GM12878 (cell line): ENCODE data around the gene ACOX1. TPM values are rescaled to one million over a fixed set of nuclear protein-coding genes. Genes with fewer than 3 reads are reported as not detected.

Source experiments
- ATAC-seq: fragments of 200-7000 bp; cut with Tn5 transposase; 3 replicates; pipeline ENCODE4 v1.9.1; 2020; ENCODE audit warnings: mild to moderate bottlenecking, moderate library complexity
- BruUV-seq: library from RNA; stranded (reverse); fragments of 400-500 nt; replicated peaks from 2 replicates; lab custom pipeline; 2021; lab: Mats Ljungman, UMichigan
- CTCF ChIA-PET: fragments of 300-600 bp; sonication (Branson Sonifier 250); formaldehyde crosslinking; extraction: SDS; loops from one replicate; lab custom pipeline; 2021; ENCODE audit warnings: inconsistent platforms; lab: Yijun Ruan, JAX
- POLR2A ChIA-PET: fragments of 350-600 bp; formaldehyde crosslinking; extraction: SDS; loops from one replicate; lab custom pipeline; 2021; ENCODE audit warnings: inconsistent platforms; lab: Charles Lee
- RAD21 ChIA-PET: fragments of 300-600 bp; sonication (Branson Sonifier 250); formaldehyde crosslinking; loops from one replicate; lab custom pipeline; 2023; ENCODE audit warnings: antibody characterized with exemption; ENCODE audit not compliant: unreplicated experiment; lab: Charles Lee
- SMC1A ChIA-PET: fragments of 300-600 bp; sonication (Branson Sonifier 250); formaldehyde crosslinking; loops from one replicate; lab custom pipeline; 2023; ENCODE audit not compliant: unreplicated experiment, uncharacterized antibody; lab: Charles Lee
- DNase-seq: peaks from one replicate; pipeline ENCODE4 v3.0.0-alpha.2; 2011; ENCODE audit warnings: low read depth, low spot score
- FAIRE-seq: peaks from 3 replicates; lab custom pipeline; 2011; peaks lifted over from hg19 to GRCh38; lab: Jason Lieb, UNC
- H2AFZ ChIP-seq: 2 replicates; pipeline ENCODE4 v1.6.0; 2011; ENCODE audit warnings: low read depth, low read length, control low read depth; ENCODE audit not compliant: control insufficient read depth
- H3K27ac ChIP-seq: 2 replicates; pipeline ENCODE4 v1.5.1; 2011; ENCODE audit warnings: control low read depth; ENCODE audit not compliant: control insufficient read depth, insufficient read depth
- H3K27me3 ChIP-seq, 2 experiments: replicated peaks in 1 of 2; 2 replicates each; pipeline versions ENCODE4 v1.6.0 to v1.6.1; 2011; ENCODE audit warnings: low read length in 1 of 2; ENCODE audit not compliant: control insufficient read depth in 2 of 2, insufficient read depth in 2 of 2
- H3K36me3 ChIP-seq, 2 experiments: 2 replicates each; pipeline ENCODE4 v1.5.1; 2011; ENCODE audit warnings: low read length in 1 of 2; ENCODE audit not compliant: control insufficient read depth in 2 of 2, insufficient read depth in 2 of 2
- H3K4me1 ChIP-seq: 2 replicates; pipeline ENCODE4 v1.6.1; 2011; ENCODE audit warnings: mild to moderate bottlenecking, low read length, moderate library complexity, mixed read lengths; ENCODE audit not compliant: control insufficient read depth, insufficient read depth
- H3K4me2 ChIP-seq: 2 replicates; pipeline ENCODE4 v1.6.0; 2011; ENCODE audit warnings: control low read depth; ENCODE audit not compliant: control insufficient read depth, insufficient read depth
- H3K4me3 ChIP-seq: fragments of 200-600 bp; sonication (generic); 2 replicates; pipeline ENCODE4 v1.5.1; 2016
- H3K79me2 ChIP-seq: 2 replicates; pipeline ENCODE4 v1.6.0; 2011; ENCODE audit warnings: low read length; ENCODE audit not compliant: control insufficient read depth, insufficient read depth
- H3K9ac ChIP-seq: 2 replicates; pipeline ENCODE4 v1.8.0; 2011; ENCODE audit warnings: low read length, control low read depth, mixed read lengths; ENCODE audit not compliant: control insufficient read depth, insufficient read depth
- H3K9me3 ChIP-seq: replicated peaks from 3 replicates; pipeline ENCODE4 v1.5.1; 2011; ENCODE audit warnings: mild to moderate bottlenecking, low read length; ENCODE audit not compliant: control insufficient read depth, insufficient read depth
- H4K20me1 ChIP-seq: 2 replicates; pipeline ENCODE4 v1.6.0; 2011; ENCODE audit not compliant: control insufficient read depth, insufficient read depth
- ASH2L ChIP-seq: fragments of 300-600, 200-600 bp; sonication (generic); IDR thresholded peaks from 2 replicates; pipeline ENCODE4 v1.6.1; 2017; ENCODE audit warnings: low read depth, mild to moderate bottlenecking, borderline replicate concordance
- CREM ChIP-seq: IDR thresholded peaks from 2 replicates; pipeline ENCODE4 v1.6.1; 2014; ENCODE audit warnings: antibody characterized with exemption, low read depth
- EGR1 ChIP-seq, 2 experiments: IDR thresholded peaks; 1 replicate in 1 of 2; 2 replicates in 1 of 2; pipeline ENCODE4 v1.6.1; 2011 to 2012; ENCODE audit warnings: low read depth in 2 of 2, low read length in 2 of 2, borderline replicate concordance in 1 of 2, mild to moderate bottlenecking in 1 of 2, moderate library complexity in 1 of 2
- MEF2A ChIP-seq: IDR thresholded peaks from 2 replicates; pipeline ENCODE4 v1.6.1; 2011; ENCODE audit warnings: low read depth, mild to moderate bottlenecking, low read length, moderate library complexity; ENCODE audit not compliant: insufficient read depth
- MLLT1 ChIP-seq: fragments of 450-650 bp; IDR thresholded peaks from 2 replicates; pipeline ENCODE4 v1.6.1; 2016; ENCODE audit warnings: mild to moderate bottlenecking
- MTA2 ChIP-seq: fragments of 450-650 bp; IDR thresholded peaks from 2 replicates; pipeline ENCODE4 v1.6.1; 2016; ENCODE audit warnings: low read depth, mild to moderate bottlenecking, moderate library complexity
- MTA3 ChIP-seq: IDR thresholded peaks from 2 replicates; pipeline ENCODE4 v1.6.1; 2012; ENCODE audit warnings: low read length, inconsistent platforms, borderline replicate concordance
- SIN3A ChIP-seq: IDR thresholded peaks from 2 replicates; pipeline ENCODE4 v1.6.1; 2012; ENCODE audit warnings: low read depth, low read length, improper control_type of control experiment
- SMARCA5 ChIP-seq: fragments of 450-650 bp; IDR thresholded peaks from 2 replicates; pipeline ENCODE4 v1.6.1; 2017; ENCODE audit warnings: mild to moderate bottlenecking
- SUPT20H ChIP-seq: IDR thresholded peaks from 2 replicates; pipeline ENCODE4 v1.6.1; 2011; ENCODE audit warnings: low read depth, mild to moderate bottlenecking, low read length, moderate library complexity, borderline replicate concordance; ENCODE audit not compliant: control insufficient read depth
- TAF1 ChIP-seq: IDR thresholded peaks from 2 replicates; pipeline ENCODE4 v1.6.1; 2011; ENCODE audit warnings: mild to moderate bottlenecking, low read depth, low read length, borderline replicate concordance
- ZBED1 ChIP-seq: IDR thresholded peaks from 2 replicates; pipeline ENCODE4 v1.6.1; 2016; ENCODE audit warnings: borderline replicate concordance
- WGBS: methylation state at CpG from one replicate; pipeline ENCODE4 v1.1.6; 2016; ENCODE audit warnings: low lambda C conversion rate; ENCODE audit not compliant: insufficient replicate concordance, insufficient coverage; ENCODE audit errors: missing lambda C conversion rate; 5-methylcytosine and 5-hydroxymethylcytosine counted together
- in situ Hi-C: fragments of 300-500 bp; cut with MboI; formaldehyde crosslinking; loops from 9 replicates; pipeline ENCODE4 v1.14.3; 2018; ENCODE audit warnings: mixed read lengths
- intact Hi-C: fragments of 100-400 bp; cut with micrococcal nuclease; formaldehyde crosslinking; loops from one replicate; pipeline ENCODE4 v1.14.2; 2022; ENCODE audit not compliant: unreplicated experiment
- polyA plus RNA-seq, 11 experiments: library from polyadenylated mRNA; depleted of rRNA in 4 of 11; unstranded in 6 of 11; stranded (reverse) in 5 of 11; fragments of >200 nt; fragmentation: Nextera tagmentation in 4 of 11; fragmentation: Illumina TruSeq in 1 of 11; extraction: Ambion mirVana in 4 of 11; extraction: Trizol in 1 of 11; gene quantifications; 1 replicate in 1 of 11; 2 replicates in 10 of 11; pipeline versions ENCODE4 v1.2.1 to v1.2.3, GENCODE V29; 2011 to 2016; ENCODE audit warnings: inconsistent platforms in 2 of 11, missing spikeins in 2 of 11, low read depth in 1 of 11
- total RNA-seq, 4 experiments: library from RNA; depleted of rRNA in 3 of 4; stranded (reverse); fragments of >200 nt in 3 of 4; fragmentation: Illumina TruSeq in 1 of 4; extraction: Trizol in 1 of 4; gene quantifications; 2 replicates each; pipeline versions ENCODE4 v1.2.1 to v1.2.3, GENCODE V29; 2013 to 2021

Gene ACOX1
- total and polyA plus RNA-seq, 10 of the 15 experiments (the other 5 are each of a cell fraction or from before 2014, with no cell fraction given) = 6.5 to 26.2 (median 21.6) TPM

- TF ChIP-seq TAF1 = no peak
- TF ChIP-seq MTA2 = no peak
- no peak for TF ChIP-seq SIN3A
- no peak for TF ChIP-seq MEF2A
- Histone ChIP-seq H4K20me1 (no peaks in the 10 kb centered on the region), H3K79me2 (no peaks in the 10 kb centered on the region), H3K27me3 (no peaks in the 10 kb centered on the region), H3K9me3 (no peaks in the 10 kb centered on the region), H3K27ac (no peak overlapping the region), H3K4me2 (no peak overlapping the region), H3K4me1 (no peaks in the 10 kb centered on the region), H3K36me3 (no peaks in the 10 kb centered on the region), H3K9ac (no peak overlapping the region), H3K4me3 (no peak overlapping the region), H2AFZ (no peak overlapping the region)
- ChIA-PET RAD21 (interaction anchor here (1.4 kb wide), 1 partner anchor 269 kb away, joined by 3 read pairs; no protein-coding TSS in a partner anchor), POLR2A (interaction anchor here (0.6 to 1.3 kb wide), 2 partner anchors 13 to 84 kb away, joined by 3 to 4 read pairs; no protein-coding TSS in a partner anchor), CTCF (interaction anchor here (0.6 to 12.8 kb wide), 10 partner anchors 9 to 448 kb away, joined by 3 to 128 read pairs (median 3); partner anchors contain the start of genes CDK3, EXOC7 and MRPL38), SMC1A (interaction anchor here (0.8 kb wide), 1 partner anchor 103 kb away, joined by 3 read pairs; no protein-coding TSS in a partner anchor)
- DNase-seq = no peak
- 47% methylated on average over 17 of the region's 21 CpGs for WGBS
- FAIRE-seq = no peak
- no TSS peak for BruUV-seq
- no peak for ATAC-seq
- in situ Hi-C loops (loop anchor here (5.0 kb wide), 2 partner anchors 103 to 282 kb away; no protein-coding TSS in a partner anchor), intact Hi-C loops (no loop called here)
Measured at GRCh38 chr17:76009969-76010661, 31.1 kb upstream of the ACOX1 start.

GRCh38 chr17:76009447-76009846 is 30.5 kb upstream of the ACOX1 start:
- TF ChIP-seq SIN3A = no peak
- TF ChIP-seq SMARCA5 = no peak
- TF ChIP-seq ZBED1 = no peak
- no peak for TF ChIP-seq ASH2L
- TF ChIP-seq EGR1 (IDR thresholded peaks at IDR 0.05; ENCODE audit: borderline replicate concordance in 1 of 2, low read depth in 2 of 2, low read length in 2 of 2) = no peak
- no peak for TF ChIP-seq MTA3
- TF ChIP-seq MLLT1 = no peak
- no peak for TF ChIP-seq SUPT20H
- no peak for TF ChIP-seq CREM
- TF ChIP-seq, all 136 proteins: peak for 0
- H3K36me3 ChIP-seq = no peaks in the 10 kb centered on the region
- ChIA-PET CTCF (interaction anchor here (1.0 to 12.8 kb wide), 7 partner anchors 9 to 286 kb away, joined by 3 to 128 read pairs (median 5); partner anchors contain the start of genes CDK3 and MRPL38), SMC1A (interaction anchor here (10.8 kb wide), 1 partner anchor 104 kb away, joined by 61 read pairs; the partner anchor contains the start of gene MRPL38), POLR2A (interaction anchor here (0.5 to 1.3 kb wide), 2 partner anchors 13 to 306 kb away, joined by 4 to 6 read pairs; no protein-coding TSS in a partner anchor), RAD21 (interaction anchor here (1.4 to 2.2 kb wide), 2 partner anchors 13 to 270 kb away, joined by 3 to 6 read pairs; no protein-coding TSS in a partner anchor)
- H3K27me3 ChIP-seq = no peaks in the 10 kb centered on the region
- H3K27ac ChIP-seq = no peak overlapping the region
- H3K4me3 ChIP-seq = no peak overlapping the region
- ATAC-seq (no peak), DNase-seq (no peak), FAIRE-seq (no peak)
- no peak overlapping the region for H3K9ac ChIP-seq
- in situ Hi-C loops = loop anchor here (5.0 kb wide), 1 partner anchor 102 kb away; no protein-coding TSS in a partner anchor
- no TSS peak for BruUV-seq
- H4K20me1 ChIP-seq = no peaks in the 10 kb centered on the region
- H3K79me2 ChIP-seq = no peaks in the 10 kb centered on the region
- no peaks in the 10 kb centered on the region for H3K9me3 ChIP-seq
- intact Hi-C loops = no loop called here
- 69% methylated on average over 19 of the region's 20 CpGs for WGBS
- no peak overlapping the region for H2AFZ ChIP-seq
- no peak overlapping the region for H3K4me2 ChIP-seq
- no peaks in the 10 kb centered on the region for H3K4me1 ChIP-seq
